ENCODE data around the gene PRSS2. TPM values are rescaled to one million over a fixed set of nuclear protein-coding genes. Genes with fewer than 3 reads are reported as not detected.

PRSS2 gene
- total and polyA plus RNA-seq, 2 donors (not counting 1 experiment from before 2014, with no cell fraction given), result not detected

DNA sequence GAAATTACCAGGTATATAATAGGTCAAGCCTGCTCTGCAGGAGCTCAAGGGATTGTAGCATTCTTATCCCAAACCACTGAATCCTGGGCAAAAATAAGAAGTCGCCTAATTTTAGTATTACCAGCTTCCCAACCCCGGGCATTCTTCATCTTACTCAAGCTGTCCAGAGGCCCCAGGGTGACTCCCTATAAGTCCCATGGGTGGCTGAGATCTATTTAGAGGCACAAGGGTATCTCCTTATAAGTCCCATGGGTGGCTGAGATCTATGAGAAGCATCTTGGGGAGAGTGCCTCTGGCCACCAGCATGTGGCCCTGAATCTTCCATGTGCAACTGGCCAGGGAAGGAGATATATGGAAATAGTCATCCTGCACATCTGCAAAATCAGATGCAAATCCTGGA is 38.9 kb downstream of the PRSS2 start:
- Histone ChIP-seq H3K4me2 (ENCODE audit: extremely low read depth, insufficient read depth, low read length) (no peak overlapping the region), H3K36me3 (ENCODE audit: control insufficient read depth, insufficient read depth, low read length) (no peaks in the 10 kb centered on the region), H3K4me1 (ENCODE audit: control insufficient read depth, extremely low read depth, insufficient read depth, low read length) (no peaks in the 10 kb centered on the region), H2AFZ (ENCODE audit: low read length) (no peak overlapping the region), H3K4me3 (replicated peaks in 1 of 4; ENCODE audit: control extremely low read depth in 1 of 4, insufficient read depth in 1 of 4, low read depth in 3 of 4, low read length in 4 of 4) (no peak overlapping the region), H3K27ac (ENCODE audit: insufficient read depth, low read length) (no peak overlapping the region), H4K20me1 (ENCODE audit: control insufficient read depth, extremely low read depth, insufficient read depth, low read length) (no peaks in the 10 kb centered on the region), H3K9ac (ENCODE audit: insufficient read depth, low read length) (no peak overlapping the region), H3K79me2 (ENCODE audit: control insufficient read depth, insufficient read depth, low read length) (no peaks in the 10 kb centered on the region), H3K9me3 (ENCODE audit: control insufficient read depth, insufficient read depth, low read depth, low read length) (no peaks in the 10 kb centered on the region), H3K27me3 (ENCODE audit: control insufficient read depth, insufficient read depth, low read length) (no peaks in the 10 kb centered on the region)
- no peak for DNase-seq (ENCODE audit: low read depth in 2 of 2)
- TF ChIP-seq EZH2 (IDR thresholded peaks at IDR 0.05; ENCODE audit: low read length, missing control alignments), result no peak
- TF ChIP-seq, protein P1, sequence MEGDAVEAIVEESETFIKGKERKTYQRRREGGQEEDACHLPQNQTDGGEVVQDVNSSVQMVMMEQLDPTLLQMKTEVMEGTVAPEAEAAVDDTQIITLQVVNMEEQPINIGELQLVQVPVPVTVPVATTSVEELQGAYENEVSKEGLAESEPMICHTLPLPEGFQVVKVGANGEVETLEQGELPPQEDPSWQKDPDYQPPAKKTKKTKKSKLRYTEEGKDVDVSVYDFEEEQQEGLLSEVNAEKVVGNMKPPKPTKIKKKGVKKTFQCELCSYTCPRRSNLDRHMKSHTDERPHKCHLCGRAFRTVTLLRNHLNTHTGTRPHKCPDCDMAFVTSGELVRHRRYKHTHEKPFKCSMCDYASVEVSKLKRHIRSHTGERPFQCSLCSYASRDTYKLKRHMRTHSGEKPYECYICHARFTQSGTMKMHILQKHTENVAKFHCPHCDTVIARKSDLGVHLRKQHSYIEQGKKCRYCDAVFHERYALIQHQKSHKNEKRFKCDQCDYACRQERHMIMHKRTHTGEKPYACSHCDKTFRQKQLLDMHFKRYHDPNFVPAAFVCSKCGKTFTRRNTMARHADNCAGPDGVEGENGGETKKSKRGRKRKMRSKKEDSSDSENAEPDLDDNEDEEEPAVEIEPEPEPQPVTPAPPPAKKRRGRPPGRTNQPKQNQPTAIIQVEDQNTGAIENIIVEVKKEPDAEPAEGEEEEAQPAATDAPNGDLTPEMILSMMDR (conservative IDR thresholded peaks at IDR 0.05 in 1 of 2, IDR thresholded peaks at IDR 0.05 in 1 of 2; ENCODE audit: low read depth in 1 of 2, low read length in 2 of 2), result no peak

DNA sequence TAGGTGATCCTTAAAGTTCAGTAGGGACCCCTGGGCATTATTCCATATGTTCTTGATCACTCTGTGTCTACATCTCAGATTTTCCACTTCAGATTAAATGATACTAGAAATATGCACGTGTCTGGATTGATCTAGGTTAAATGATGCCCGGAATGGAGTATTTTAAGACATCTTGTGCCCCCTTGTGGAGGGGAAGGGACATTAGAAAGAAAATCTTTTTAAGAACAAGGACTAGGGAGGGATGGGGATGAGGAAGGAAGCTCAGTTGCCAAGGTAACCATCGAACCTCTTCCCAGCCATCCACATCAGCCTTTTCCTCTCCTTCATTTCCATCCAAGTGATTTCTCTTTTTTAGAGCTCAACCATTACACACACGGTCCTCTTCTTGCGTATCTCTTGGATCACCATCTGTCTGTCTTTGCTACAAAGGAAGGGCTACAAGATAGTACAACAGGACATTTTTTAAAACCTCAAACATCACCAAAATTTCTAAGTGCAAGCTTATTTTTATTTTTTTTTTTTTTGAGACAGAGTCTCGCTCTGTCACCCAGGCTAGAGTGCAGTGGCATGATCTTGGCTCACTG is 40.5 kb downstream of the PRSS2 start:
- Histone ChIP-seq H3K4me1 (ENCODE audit: control insufficient read depth, extremely low read depth, insufficient read depth, low read length) (no peaks in the 10 kb centered on the region), H3K36me3 (ENCODE audit: control insufficient read depth, insufficient read depth, low read length) (no peaks in the 10 kb centered on the region), H2AFZ (ENCODE audit: low read length) (no peak overlapping the region), H4K20me1 (ENCODE audit: control insufficient read depth, extremely low read depth, insufficient read depth, low read length) (no peaks in the 10 kb centered on the region), H3K9me3 (ENCODE audit: control insufficient read depth, insufficient read depth, low read depth, low read length) (no peaks in the 10 kb centered on the region), H3K79me2 (ENCODE audit: control insufficient read depth, insufficient read depth, low read length) (no peaks in the 10 kb centered on the region), H3K4me2 (ENCODE audit: extremely low read depth, insufficient read depth, low read length) (no peak overlapping the region), H3K27ac (ENCODE audit: insufficient read depth, low read length) (no peak overlapping the region), H3K9ac (ENCODE audit: insufficient read depth, low read length) (no peak overlapping the region), H3K27me3 (ENCODE audit: control insufficient read depth, insufficient read depth, low read length) (peaks cover 2% of the 10 kb centered on the region), H3K4me3 (replicated peaks in 1 of 4; ENCODE audit: control extremely low read depth in 1 of 4, insufficient read depth in 1 of 4, low read depth in 3 of 4, low read length in 4 of 4) (no peak overlapping the region)
- DNase-seq (ENCODE audit: low read depth in 2 of 2), result peak; percentile 58 to 62
- TF ChIP-seq, protein P1 (conservative IDR thresholded peaks at IDR 0.05 in 1 of 2, IDR thresholded peaks at IDR 0.05 in 1 of 2; ENCODE audit: low read depth in 1 of 2, low read length in 2 of 2), result peak; percentile 74 to 76
- TF ChIP-seq EZH2 (IDR thresholded peaks at IDR 0.05; ENCODE audit: low read length, missing control alignments), result no peak

DNA sequence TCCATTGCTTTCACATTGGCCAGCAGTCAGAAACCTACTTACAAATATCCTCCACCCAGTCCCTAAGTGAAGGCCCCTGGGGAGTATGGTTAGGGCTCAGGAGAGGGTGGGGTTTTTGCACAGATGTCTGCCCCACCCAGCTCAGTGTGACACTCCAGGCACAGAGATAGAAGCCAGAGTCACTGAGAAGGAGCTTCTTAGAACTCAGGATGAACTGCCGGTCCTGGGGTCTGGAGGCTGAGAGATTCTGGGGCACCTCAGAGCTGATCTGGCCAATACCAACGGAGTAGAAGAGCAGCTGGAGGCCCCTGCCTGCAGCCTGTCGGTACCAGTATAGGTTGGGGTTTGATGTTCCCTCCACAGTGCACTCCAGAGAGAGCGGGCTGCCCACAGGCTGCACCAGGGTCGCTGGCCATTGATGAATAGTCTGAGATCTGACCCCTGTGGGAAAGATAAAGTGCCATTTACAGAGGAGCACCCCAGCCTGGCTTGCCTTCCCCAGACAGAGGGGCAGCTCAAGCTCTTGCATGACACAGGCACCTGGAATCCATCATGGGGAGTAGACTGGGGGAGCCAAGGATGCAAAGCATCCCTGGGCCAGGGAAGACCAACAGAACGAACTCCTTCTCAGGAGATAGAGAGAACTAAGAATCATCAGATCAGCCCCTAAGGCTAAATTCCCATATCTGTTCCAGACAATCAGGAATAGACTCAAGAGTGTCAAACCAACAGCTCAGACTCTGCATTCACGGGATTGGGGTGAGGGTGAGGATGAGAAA is 41.9 kb downstream of the PRSS2 start:
- no peak overlapping the region for H3K27ac ChIP-seq (ENCODE audit: insufficient read depth, low read length)
- no peaks in the 10 kb centered on the region for H3K4me1 ChIP-seq (ENCODE audit: control insufficient read depth, extremely low read depth, insufficient read depth, low read length)
- no peaks in the 10 kb centered on the region for H4K20me1 ChIP-seq (ENCODE audit: control insufficient read depth, extremely low read depth, insufficient read depth, low read length)
- no peak for TF ChIP-seq EZH2 (IDR thresholded peaks at IDR 0.05; ENCODE audit: low read length, missing control alignments)
- TF ChIP-seq, protein P1 (conservative IDR thresholded peaks at IDR 0.05 in 1 of 2, IDR thresholded peaks at IDR 0.05 in 1 of 2; ENCODE audit: low read depth in 1 of 2, low read length in 2 of 2), result no peak
- H3K9ac ChIP-seq (ENCODE audit: insufficient read depth, low read length), result no peak overlapping the region
- H2AFZ ChIP-seq (ENCODE audit: low read length), result no peak overlapping the region
- H3K36me3 ChIP-seq (ENCODE audit: control insufficient read depth, insufficient read depth, low read length), result no peaks in the 10 kb centered on the region
- H3K4me2 ChIP-seq (ENCODE audit: extremely low read depth, insufficient read depth, low read length), result no peak overlapping the region
- no peak overlapping the region for H3K4me3 ChIP-seq (replicated peaks in 1 of 4; ENCODE audit: control extremely low read depth in 1 of 4, insufficient read depth in 1 of 4, low read depth in 3 of 4, low read length in 4 of 4)
- H3K27me3 ChIP-seq (ENCODE audit: control insufficient read depth, insufficient read depth, low read length), result peaks cover 2% of the 10 kb centered on the region
- H3K9me3 ChIP-seq (ENCODE audit: control insufficient read depth, insufficient read depth, low read depth, low read length), result no peaks in the 10 kb centered on the region
- no peaks in the 10 kb centered on the region for H3K79me2 ChIP-seq (ENCODE audit: control insufficient read depth, insufficient read depth, low read length)
- DNase-seq (ENCODE audit: low read depth in 2 of 2), result peak in 1 of 2 donors; percentile 41
